Limb (tissue), 2 donors: ENCODE measurements around the gene C4BPB.

Experiments
- DNase-seq, 2 donors: peaks; one replicate each; pipeline ENCODE4 v3.0.0-alpha.2; 2016; ENCODE audit errors: extremely low spot score in 2 of 2

The C4BPB gene

DNA sequence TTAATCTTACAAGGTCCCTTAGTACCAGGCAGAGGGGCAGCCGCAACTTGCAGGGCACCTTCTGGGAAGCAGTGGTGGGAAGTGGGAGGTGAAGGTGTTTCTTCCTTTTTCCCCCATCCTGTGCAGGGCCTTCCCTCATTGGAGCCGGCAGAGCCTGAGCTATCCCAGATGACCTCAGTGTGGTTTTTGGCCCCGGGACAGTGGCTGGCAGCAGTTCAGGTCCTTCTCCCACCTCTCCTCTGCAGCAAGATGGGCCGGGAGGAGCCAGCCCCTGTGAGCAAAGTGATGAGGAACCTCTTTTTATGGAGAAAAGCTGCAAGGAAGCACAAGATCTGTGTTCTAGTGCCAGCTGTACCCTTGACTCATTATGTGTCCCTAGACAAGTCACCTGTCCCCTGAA lies 28.8 kb upstream of the C4BPB start:
- no peak for DNase-seq

DNA sequence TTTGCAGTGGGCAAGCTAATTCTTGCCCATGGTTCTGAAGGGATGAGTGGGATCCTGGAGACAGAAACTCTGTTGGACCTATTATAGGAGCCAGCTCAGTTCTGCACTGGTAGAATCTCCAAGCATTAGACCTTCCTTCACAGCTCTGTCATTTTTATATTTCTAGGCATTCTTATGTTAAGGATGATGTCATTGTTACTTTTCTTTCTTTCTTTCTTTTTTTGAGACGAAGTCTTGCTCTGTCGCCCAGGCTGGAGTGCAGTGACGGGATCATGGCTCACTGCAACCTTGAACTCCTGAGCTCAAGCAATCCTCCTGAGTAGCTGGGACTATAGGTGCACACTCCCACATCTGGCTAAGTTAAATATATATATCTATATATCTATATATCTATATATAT lies 28.1 kb upstream of the C4BPB start:
- no peak for DNase-seq

GRCh38 chr1:207062058-207062457 lies 26.6 kb upstream of the C4BPB start:
- DNase-seq, result no peak

- DNase-seq, result no peak
These were observed 25.6 kb upstream of the C4BPB start for GRCh38 chr1:207063014-207063413.

GRCh38 chr1:207064561-207064960 lies 24.1 kb upstream of the C4BPB start:
- DNase-seq, result no peak

DNA sequence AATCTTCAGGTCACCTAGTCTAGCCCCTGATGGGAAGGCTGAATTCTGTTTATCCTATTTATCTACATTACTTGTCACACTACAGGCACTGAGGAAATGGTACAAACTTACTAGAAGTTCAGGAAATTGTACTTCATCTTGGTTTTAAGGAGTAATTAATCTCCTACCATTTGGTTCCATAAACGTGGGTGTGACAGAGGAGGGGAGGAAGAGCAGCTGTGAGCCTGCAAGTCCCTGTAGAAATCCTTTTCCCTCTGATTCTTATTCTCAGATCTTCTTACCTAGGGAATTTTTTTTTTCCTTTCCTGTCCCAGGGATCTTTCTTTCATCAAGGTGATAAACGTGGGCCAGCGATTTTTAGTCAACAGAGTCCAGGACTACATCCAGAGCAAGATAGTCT lies 21.5 kb upstream of the C4BPB start:
- no peak for DNase-seq

- DNase-seq, result no peak
These were observed 21.0 kb upstream of the C4BPB start for GRCh38 chr1:207067665-207068064.

- DNase-seq, result no peak
These were observed 19.6 kb upstream of the C4BPB start for GRCh38 chr1:207069061-207069460.

- DNase-seq, result no peak
These were observed 18.7 kb upstream of the C4BPB start for GRCh38 chr1:207069858-207070506.

DNA sequence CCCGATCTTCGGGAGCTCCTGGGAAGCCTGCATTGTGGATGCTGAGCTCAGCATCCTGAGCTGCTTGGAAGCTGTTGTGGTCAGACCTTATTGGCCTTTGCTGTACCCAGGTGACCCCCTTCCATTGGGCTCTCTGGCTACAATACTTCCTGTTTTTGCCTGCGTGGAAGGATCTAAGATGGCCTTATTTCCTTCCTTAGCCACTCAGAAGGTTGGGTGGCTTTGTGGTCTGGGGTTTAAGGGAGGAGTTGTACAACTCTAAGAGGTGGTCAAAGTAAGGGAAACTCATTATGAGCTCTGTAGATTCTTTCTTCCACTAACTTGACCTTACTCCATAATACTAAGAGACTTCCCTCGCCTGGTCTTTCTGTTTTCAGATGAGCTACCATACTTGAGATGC lies 17.8 kb upstream of the C4BPB start:
- DNase-seq, result no peak

DNA sequence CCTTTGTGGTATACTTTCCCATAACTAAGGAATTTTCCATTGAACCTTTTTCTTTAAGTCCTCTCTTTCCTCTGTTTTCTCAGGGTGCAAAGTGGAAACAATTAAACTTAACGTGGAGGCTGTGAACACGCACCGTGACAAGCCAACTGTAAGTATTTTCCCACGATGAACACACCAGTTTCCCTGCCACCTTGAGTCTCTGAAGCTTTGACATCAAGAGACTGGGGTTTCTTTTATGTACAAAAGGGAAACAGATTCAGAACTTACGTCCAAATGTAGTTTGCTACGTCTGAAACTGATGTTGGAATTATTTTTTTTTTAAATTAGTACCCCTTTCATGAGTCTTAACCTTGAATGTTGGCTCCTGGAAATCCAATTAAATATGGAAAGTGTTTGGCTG lies 17.2 kb upstream of the C4BPB start:
- no peak for DNase-seq

DNA sequence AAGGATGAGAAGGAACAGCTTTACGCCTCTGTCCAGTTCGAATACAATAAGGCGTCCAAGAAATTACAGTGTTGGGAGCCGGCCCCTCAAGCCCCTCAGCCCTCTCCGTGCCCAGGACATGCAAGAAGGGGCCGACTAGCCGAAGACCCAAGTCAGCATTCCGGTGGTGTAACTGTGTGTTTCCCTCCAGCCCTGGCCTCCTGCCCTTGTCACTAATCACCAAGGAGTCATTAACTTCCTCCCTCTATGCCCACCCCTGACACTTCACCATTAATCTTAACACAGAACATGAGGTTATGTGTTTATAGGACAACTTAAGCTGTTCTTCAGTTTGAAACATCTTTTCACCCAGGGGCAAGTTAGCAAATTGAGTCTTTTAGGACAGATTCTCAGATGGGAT lies 16.4 kb upstream of the C4BPB start:
- DNase-seq, result no peak

DNA sequence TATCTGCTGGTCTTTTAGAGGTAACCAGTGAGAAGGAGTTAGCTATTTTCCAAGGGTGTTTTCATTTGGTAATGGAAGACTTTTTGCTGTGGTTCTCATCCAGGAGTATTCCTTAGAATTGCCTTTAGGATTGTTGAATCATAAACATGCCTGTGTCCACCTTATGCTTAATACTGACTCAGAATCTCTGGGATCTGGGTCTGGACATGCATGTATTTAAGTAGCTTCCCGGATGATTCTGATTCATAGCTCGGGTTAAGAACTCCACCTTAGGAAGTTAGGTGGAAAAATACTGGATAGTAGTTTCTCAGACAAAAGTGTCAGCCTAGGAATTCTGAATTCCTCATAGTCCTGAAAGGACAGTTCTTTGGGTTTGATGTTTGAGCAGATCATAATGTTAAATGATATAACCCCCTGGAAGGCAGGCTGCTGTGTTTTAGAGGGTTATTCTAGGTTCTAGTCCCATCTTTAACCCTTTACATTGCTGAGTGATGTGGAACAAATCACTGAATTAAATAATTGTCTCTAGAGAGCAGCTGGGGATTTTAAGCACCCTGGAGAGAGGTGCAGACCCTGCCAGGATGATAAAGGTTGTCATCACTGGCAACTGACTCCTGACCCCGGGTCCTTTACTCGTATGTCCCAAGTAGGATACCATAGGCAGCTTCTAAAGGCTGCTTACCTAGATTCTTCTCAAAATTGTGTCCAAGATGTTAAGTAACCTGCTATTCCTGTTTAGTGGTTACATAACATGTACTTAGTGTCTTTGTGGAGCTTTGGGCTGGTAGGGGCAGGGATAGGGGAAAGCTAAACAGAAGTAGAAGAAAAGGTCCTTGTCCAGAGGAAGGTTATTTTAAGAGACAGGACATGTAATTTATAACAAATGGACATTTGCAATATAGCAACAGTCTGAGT lies 14.5 kb upstream of the C4BPB start:
- no peak for DNase-seq

GRCh38 chr1:207076181-207076955 lies 12.3 kb upstream of the C4BPB start:
- no peak for DNase-seq

GRCh38 chr1:207077012-207077411 lies 11.6 kb upstream of the C4BPB start:
- no peak for DNase-seq

- DNase-seq, result peak; percentile 76 to 82
These were observed 10.9 kb upstream of the C4BPB start for GRCh38 chr1:207077470-207078377.

- no peak for DNase-seq
These were observed 10.0 kb upstream of the C4BPB start for GRCh38 chr1:207078578-207079132.

DNA sequence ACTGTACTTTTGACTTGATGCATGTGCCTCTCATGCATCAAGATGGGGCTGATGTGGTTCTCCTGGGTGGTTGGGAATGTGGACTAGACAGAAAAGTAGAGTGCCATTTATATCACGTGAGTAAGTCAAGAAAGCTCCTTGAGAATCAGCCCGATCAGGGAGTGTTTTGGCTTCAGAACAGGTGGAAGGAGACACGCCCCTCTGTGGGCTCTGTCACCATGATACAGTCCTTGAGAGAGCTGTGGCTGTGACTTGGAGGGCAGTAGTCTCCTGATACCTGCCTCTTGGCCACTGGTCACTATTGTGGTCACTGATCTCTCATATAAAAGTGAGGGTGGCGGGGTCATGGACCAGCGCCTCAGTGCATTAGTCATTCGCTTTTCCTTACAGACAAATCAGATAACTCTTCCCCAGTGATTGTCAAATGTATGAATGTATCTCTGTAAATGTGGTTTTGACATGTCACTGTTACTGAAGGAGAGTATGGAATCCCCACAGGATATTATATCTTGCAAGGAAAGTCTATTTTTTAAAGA lies 8.9 kb upstream of the C4BPB start:
- no peak for DNase-seq

DNA sequence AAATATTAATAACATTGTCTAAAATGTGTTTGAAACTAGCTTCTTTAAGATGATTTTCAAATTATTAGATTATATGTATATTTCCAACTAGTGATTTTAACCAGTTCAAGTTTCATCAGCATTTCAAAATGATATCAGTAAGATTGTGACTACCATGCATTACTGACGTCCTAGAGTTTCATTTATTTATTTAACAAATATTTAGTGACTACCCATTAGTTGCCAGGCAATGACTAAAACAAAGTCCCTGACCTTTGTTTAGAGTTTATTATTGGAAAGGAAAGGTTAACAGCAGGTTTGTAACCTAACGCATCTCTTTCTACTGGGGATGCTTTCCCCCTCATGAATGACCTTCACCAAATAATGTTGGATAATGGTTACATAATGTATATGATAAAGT lies 7.6 kb upstream of the C4BPB start:
- no peak for DNase-seq

- DNase-seq, result no peak
These were observed 6.9 kb upstream of the C4BPB start for GRCh38 chr1:207081806-207082205.

- DNase-seq, result no peak
These were observed 4.4 kb upstream of the C4BPB start for GRCh38 chr1:207084232-207084631.
